HepG2 (cell line): ENCODE data around the gene FAM117A. TPM values are rescaled to one million over a fixed set of nuclear protein-coding genes. Genes with fewer than 3 reads are reported as not detected.

ENCODE experiments used
- BRCA1 ChIP-seq: sonication (generic); formaldehyde crosslinking; IDR thresholded peaks from 2 replicates; pipeline ENCODE4 v1.4.0; 2020; ENCODE audit warnings: missing genetic modification reagents
- CBX2 ChIP-seq, 2 experiments: fragments of 200-600 bp in 1 of 2; sonication (generic); formaldehyde crosslinking in 1 of 2; IDR thresholded peaks; 2 replicates each; pipeline versions ENCODE4 v1.7.0 to v1.8.1; 2018 to 2022; ENCODE audit warnings: low read depth in 2 of 2, low read length in 1 of 2, mild to moderate bottlenecking in 1 of 2, missing genetic modification reagents in 1 of 2
- CCDC6 ChIP-seq: sonication (generic); formaldehyde crosslinking; IDR thresholded peaks from 2 replicates; pipeline ENCODE4 v1.8.1; 2022; ENCODE audit warnings: mild to moderate bottlenecking, missing genetic modification reagents, moderate library complexity
- ISL2 ChIP-seq: sonication (generic); formaldehyde crosslinking; IDR thresholded peaks from 2 replicates; pipeline ENCODE4 v1.5.0; 2020; ENCODE audit warnings: missing genetic modification reagents
- LCORL ChIP-seq, 2 experiments: fragments of 450-650 bp in 1 of 2; sonication (generic) in 1 of 2; formaldehyde crosslinking in 1 of 2; IDR thresholded peaks; 2 replicates each; pipeline versions ENCODE4 v1.5.0 to v1.6.1; 2017 to 2020; ENCODE audit warnings: antibody characterized with exemption in 1 of 2, missing genetic modification reagents in 1 of 2
- NFE2L1 ChIP-seq: sonication (generic); formaldehyde crosslinking; IDR thresholded peaks from 2 replicates; pipeline ENCODE4 v1.4.0; 2020; ENCODE audit warnings: missing genetic modification reagents, mild to moderate bottlenecking, borderline replicate concordance
- RAD51 ChIP-seq: fragments of 450-650 bp; IDR thresholded peaks from 2 replicates; pipeline ENCODE4 v1.6.1; 2016; ENCODE audit warnings: borderline replicate concordance
- SIN3B ChIP-seq: fragments of 150-350 bp; IDR thresholded peaks from 2 replicates; pipeline ENCODE4 v1.6.1; 2014; ENCODE audit warnings: low read length
- TFAP4 ChIP-seq: sonication (generic); IDR thresholded peaks from 2 replicates; pipeline ENCODE4 v1.6.1; 2016; ENCODE audit warnings: low read depth, borderline replicate concordance
- ZNF101 ChIP-seq: sonication (generic); formaldehyde crosslinking; IDR thresholded peaks from 2 replicates; pipeline ENCODE4 v1.4.0; 2020; ENCODE audit warnings: mild to moderate bottlenecking, low read depth, missing genetic modification reagents, borderline replicate concordance
- ZNF30 ChIP-seq: sonication (generic); formaldehyde crosslinking; IDR thresholded peaks from 2 replicates; pipeline ENCODE4 v1.5.0; 2020; ENCODE audit warnings: mild to moderate bottlenecking, missing genetic modification reagents
- ZNF501 ChIP-seq: sonication (generic); formaldehyde crosslinking; IDR thresholded peaks from 2 replicates; pipeline ENCODE4 v1.5.1; 2020; ENCODE audit warnings: mild to moderate bottlenecking, moderate library complexity, missing genetic modification reagents
- ZNF503 ChIP-seq: sonication (generic); formaldehyde crosslinking; IDR thresholded peaks from 2 replicates; pipeline ENCODE4 v1.4.0; 2020; ENCODE audit warnings: missing genetic modification reagents
- ZNF564 ChIP-seq: sonication (generic); formaldehyde crosslinking; IDR thresholded peaks from 2 replicates; pipeline ENCODE4 v1.8.1; 2023; ENCODE audit warnings: mild to moderate bottlenecking, missing genetic modification reagents
- polyA plus RNA-seq, 8 experiments: library from polyadenylated mRNA; depleted of rRNA in 3 of 8; stranded (reverse) in 7 of 8; unstranded in 1 of 8; fragments of >200 nt; fragmentation: Illumina TruSeq in 4 of 8; extraction: Trizol in 4 of 8; gene quantifications; 2 replicates each; pipeline versions ENCODE4 v1.2.1 to v1.2.3, GENCODE V29; 2011 to 2016; ENCODE audit warnings: low read depth in 4 of 8, missing spikeins in 1 of 8, mixed read lengths in 1 of 8; ENCODE audit not compliant: insufficient read depth in 1 of 8
- total RNA-seq, 5 experiments: library from RNA; depleted of rRNA; stranded (reverse); fragments of >200 nt; fragmentation: Illumina TruSeq; extraction: Trizol; gene quantifications; 2 replicates each; pipeline ENCODE4 v1.2.3, GENCODE V29; 2016; ENCODE audit warnings: low read depth in 1 of 5
- TF ChIP-seq, protein P1 (sequence below): sonication (generic); formaldehyde crosslinking; IDR thresholded peaks from 2 replicates; pipeline ENCODE4 v1.4.0; 2020; ENCODE audit warnings: mild to moderate bottlenecking, missing genetic modification reagents
- TF ChIP-seq, protein P2 (sequence below): sonication (generic); formaldehyde crosslinking; IDR thresholded peaks from 2 replicates; pipeline ENCODE4 v1.5.0; 2020; ENCODE audit warnings: mild to moderate bottlenecking, missing genetic modification reagents, borderline replicate concordance
- TF ChIP-seq, protein P3 (sequence below): sonication (generic); formaldehyde crosslinking; IDR thresholded peaks from 2 replicates; pipeline ENCODE4 v1.4.0; 2020; ENCODE audit warnings: missing genetic modification reagents

The FAM117A gene
- total and polyA plus RNA-seq, 2 of the 13 experiments (the other 11 are each of a cell fraction or from before 2014, with no cell fraction given): 12.1 to 19.8 TPM

- TF ChIP-seq, protein P1, sequence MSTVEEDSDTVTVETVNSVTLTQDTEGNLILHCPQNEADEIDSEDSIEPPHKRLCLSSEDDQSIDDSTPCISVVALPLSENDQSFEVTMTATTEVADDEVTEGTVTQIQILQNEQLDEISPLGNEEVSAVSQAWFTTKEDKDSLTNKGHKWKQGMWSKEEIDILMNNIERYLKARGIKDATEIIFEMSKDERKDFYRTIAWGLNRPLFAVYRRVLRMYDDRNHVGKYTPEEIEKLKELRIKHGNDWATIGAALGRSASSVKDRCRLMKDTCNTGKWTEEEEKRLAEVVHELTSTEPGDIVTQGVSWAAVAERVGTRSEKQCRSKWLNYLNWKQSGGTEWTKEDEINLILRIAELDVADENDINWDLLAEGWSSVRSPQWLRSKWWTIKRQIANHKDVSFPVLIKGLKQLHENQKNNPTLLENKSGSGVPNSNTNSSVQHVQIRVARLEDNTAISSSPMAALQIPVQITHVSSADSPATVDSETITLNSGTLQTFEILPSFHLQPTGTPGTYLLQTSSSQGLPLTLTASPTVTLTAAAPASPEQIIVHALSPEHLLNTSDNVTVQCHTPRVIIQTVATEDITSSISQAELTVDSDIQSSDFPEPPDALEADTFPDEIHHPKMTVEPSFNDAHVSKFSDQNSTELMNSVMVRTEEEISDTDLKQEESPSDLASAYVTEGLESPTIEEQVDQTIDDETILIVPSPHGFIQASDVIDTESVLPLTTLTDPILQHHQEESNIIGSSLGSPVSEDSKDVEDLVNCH (CRISPR knock-in tag): no peak; the same call in 1 of the 2 replicates
- TF ChIP-seq ZNF503 (CRISPR knock-in tag): peak; percentile 47; the same call in 1 of the 2 replicates
- no peak for TF ChIP-seq CBX2 (IDR thresholded peaks at IDR 0.05; ENCODE audit: low read depth, low read length)
- no peak for TF ChIP-seq CBX2 (CRISPR knock-in tag; IDR thresholded peaks at IDR 0.05; ENCODE audit: low read depth)
- TF ChIP-seq, protein P2, sequence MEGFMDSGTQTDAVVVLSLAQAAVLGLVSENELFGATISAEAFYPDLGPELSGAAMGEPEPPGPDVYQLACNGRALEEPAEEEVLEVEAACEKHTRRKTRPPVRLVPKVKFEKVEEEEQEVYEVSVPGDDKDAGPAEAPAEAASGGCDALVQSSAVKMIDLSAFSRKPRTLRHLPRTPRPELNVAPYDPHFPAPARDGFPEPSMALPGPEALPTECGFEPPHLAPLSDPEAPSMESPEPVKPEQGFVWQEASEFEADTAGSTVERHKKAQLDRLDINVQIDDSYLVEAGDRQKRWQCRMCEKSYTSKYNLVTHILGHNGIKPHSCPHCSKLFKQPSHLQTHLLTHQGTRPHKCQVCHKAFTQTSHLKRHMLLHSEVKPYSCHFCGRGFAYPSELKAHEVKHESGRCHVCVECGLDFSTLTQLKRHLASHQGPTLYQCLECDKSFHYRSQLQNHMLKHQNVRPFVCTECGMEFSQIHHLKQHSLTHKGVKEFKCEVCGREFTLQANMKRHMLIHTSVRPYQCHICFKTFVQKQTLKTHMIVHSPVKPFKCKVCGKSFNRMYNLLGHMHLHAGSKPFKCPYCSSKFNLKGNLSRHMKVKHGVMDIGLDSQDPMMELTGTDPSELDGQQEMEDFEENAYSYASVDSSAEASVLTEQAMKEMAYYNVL: no peak; the same call in 1 of the 2 replicates
- no peak; the same call in 1 of the 2 replicates for TF ChIP-seq NFE2L1
- no peak for TF ChIP-seq ZNF101 (CRISPR knock-in tag)
- TF ChIP-seq ZNF501 (CRISPR knock-in tag): peak; percentile 96
- peak; percentile 33; the same call in 1 of the 2 replicates for TF ChIP-seq TFAP4
- TF ChIP-seq ISL2 (CRISPR knock-in tag): peak; percentile 65
- 0 out of 2 replicates have a peak, but pooled peaks have one; percentile 35 for TF ChIP-seq ZNF564 (CRISPR knock-in tag)
- peak; percentile 61; the same call in 1 of the 2 replicates for TF ChIP-seq RAD51
- TF ChIP-seq BRCA1 (CRISPR knock-in tag): 0 out of 2 replicates have a peak, but pooled peaks have one; percentile 37
- peak; percentile 68; the same call in 1 of the 2 replicates for TF ChIP-seq CCDC6 (CRISPR knock-in tag)
- no peak; the same call in 1 of the 2 replicates for TF ChIP-seq SIN3B
- TF ChIP-seq, protein P3, sequence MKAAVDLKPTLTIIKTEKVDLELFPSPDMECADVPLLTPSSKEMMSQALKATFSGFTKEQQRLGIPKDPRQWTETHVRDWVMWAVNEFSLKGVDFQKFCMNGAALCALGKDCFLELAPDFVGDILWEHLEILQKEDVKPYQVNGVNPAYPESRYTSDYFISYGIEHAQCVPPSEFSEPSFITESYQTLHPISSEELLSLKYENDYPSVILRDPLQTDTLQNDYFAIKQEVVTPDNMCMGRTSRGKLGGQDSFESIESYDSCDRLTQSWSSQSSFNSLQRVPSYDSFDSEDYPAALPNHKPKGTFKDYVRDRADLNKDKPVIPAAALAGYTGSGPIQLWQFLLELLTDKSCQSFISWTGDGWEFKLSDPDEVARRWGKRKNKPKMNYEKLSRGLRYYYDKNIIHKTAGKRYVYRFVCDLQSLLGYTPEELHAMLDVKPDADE (CRISPR knock-in tag): peak; percentile 54; the same call in 1 of the 2 replicates
- TF ChIP-seq LCORL (IDR thresholded peaks at IDR 0.05): 0 out of 2 replicates have a peak, but pooled peaks have one; percentile 39
- TF ChIP-seq LCORL (CRISPR knock-in tag; IDR thresholded peaks at IDR 0.05): peak; percentile 86; the same call in 1 of the 2 replicates
- TF ChIP-seq ZNF30 (CRISPR knock-in tag): no peak
These were observed 24.7 kb upstream of the FAM117A start, which contains the start of gene KAT7 (continued) for GRCh38 chr17:49788478-49789242.
